ENCODE measurements around the gene C10orf71.

The C10orf71 gene

DNA sequence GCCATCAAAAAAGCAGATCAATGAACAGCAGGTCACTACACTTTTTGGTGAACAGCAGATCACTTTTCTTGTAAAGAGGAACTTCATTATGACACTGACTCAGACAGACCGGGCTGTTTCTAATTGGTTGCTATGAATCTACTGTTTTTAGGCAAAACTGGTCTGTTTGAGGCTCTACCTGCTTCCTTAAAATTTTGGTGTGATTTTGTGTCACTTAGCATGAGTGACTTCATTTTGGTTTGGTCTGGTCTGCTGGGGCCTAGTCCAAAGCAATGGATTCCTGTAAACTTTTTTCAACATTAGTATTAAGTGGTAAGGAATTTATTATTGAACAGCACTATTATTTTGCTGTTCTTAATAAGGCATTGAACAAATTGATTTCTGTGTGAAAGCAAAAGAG is 41.8 kb upstream of the C10orf71 start:
- no peak overlapping the region for H3K4me3 ChIP-seq (ENCODE audit: low read depth, low read length)
- DNase-seq (ENCODE audit: low read depth), result no peak
- TF ChIP-seq, protein P1, sequence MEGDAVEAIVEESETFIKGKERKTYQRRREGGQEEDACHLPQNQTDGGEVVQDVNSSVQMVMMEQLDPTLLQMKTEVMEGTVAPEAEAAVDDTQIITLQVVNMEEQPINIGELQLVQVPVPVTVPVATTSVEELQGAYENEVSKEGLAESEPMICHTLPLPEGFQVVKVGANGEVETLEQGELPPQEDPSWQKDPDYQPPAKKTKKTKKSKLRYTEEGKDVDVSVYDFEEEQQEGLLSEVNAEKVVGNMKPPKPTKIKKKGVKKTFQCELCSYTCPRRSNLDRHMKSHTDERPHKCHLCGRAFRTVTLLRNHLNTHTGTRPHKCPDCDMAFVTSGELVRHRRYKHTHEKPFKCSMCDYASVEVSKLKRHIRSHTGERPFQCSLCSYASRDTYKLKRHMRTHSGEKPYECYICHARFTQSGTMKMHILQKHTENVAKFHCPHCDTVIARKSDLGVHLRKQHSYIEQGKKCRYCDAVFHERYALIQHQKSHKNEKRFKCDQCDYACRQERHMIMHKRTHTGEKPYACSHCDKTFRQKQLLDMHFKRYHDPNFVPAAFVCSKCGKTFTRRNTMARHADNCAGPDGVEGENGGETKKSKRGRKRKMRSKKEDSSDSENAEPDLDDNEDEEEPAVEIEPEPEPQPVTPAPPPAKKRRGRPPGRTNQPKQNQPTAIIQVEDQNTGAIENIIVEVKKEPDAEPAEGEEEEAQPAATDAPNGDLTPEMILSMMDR (IDR thresholded peaks at IDR 0.05; ENCODE audit: low read depth, low read length, missing control alignments), result no peak

DNA sequence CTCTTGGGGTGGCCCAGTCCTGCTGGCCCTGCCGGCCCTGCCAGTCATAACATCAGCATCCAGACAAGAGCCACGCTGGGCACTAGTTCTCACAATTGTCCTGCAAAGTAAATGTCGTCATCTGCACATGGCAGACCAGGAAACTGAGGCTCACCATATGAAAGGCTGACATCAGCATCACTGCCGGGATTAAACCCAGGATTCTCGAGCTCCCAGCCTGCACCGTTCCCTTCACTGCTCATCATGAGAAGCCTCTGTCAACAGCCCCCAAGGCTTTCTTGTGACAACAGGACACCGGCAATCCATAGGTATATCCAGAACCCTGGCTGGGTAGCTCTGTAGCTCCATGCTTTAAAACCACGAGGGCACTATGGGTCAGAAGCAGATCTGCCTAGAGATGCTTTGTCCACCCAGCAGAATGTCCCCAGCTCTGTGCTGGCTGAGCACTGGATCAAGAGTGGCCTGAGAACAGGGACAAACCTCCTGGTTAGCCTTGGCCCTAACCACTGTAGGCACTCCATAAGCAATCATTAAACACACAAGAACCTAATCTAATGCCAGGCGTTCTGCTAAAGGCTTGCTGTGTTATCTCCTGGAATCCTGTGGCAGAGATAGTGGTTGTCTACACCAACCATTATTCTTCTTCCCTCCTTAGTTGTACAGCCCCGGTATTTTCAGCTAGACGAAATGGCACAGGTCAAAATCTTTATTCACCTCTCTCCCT is 41.2 kb upstream of the C10orf71 start:
- DNase-seq (ENCODE audit: low read depth), result no peak
- TF ChIP-seq, protein P1 (IDR thresholded peaks at IDR 0.05; ENCODE audit: low read depth, low read length, missing control alignments), result no peak
- no peak overlapping the region for H3K4me3 ChIP-seq (ENCODE audit: low read depth, low read length)

DNA sequence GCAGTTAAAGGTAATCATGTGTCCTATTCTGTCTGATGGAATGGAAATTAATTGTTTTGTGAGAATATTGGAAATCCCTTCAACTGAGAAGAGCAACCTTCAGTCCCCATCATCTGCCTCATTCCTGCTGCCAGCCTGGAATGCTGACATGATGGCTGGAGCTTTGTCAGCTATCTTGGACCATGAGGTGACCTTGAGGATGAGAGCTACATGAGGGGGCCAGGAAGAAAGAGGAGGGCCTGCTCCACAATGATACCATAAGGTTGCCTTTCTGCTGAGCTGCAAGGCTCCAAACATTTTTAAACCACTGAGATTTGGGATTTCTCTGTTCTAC is 40.7 kb upstream of the C10orf71 start:
- H3K4me3 ChIP-seq (ENCODE audit: low read depth, low read length), result no peak overlapping the region
- TF ChIP-seq, protein P1 (IDR thresholded peaks at IDR 0.05; ENCODE audit: low read depth, low read length, missing control alignments), result no peak
- DNase-seq (ENCODE audit: low read depth), result no peak

GRCh38 chr10:49260644-49261296 is 38.2 kb upstream of the C10orf71 start:
- no peak for DNase-seq (ENCODE audit: low read depth)
- TF ChIP-seq, protein P1 (IDR thresholded peaks at IDR 0.05; ENCODE audit: low read depth, low read length, missing control alignments), result no peak
- H3K4me3 ChIP-seq (ENCODE audit: low read depth, low read length), result no peak overlapping the region

DNA sequence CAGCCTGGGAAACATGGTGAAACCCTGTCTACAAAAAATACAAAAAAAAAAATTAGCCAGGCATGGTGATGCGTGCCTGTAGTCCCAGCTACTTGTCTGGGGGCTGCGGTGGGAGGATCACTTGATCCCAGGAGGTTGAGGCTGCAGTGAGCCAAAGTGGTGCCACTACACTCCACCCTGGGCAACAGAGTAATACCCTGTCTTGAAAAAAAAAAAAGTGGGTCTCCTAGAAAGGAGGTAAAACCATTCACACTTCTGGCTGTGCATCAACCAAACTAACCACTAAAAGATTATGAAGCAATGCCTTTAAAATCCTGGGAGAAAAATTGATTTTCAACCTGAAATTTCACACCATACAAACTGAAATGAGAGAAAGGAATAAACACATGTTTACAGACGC is 35.4 kb upstream of the C10orf71 start:
- no peak overlapping the region for H3K4me3 ChIP-seq (ENCODE audit: low read depth, low read length)
- TF ChIP-seq, protein P1 (IDR thresholded peaks at IDR 0.05; ENCODE audit: low read depth, low read length, missing control alignments), result no peak

GRCh38 chr10:49264177-49264677 is 34.7 kb upstream of the C10orf71 start:
- DNase-seq (ENCODE audit: low read depth), result no peak
- no peak overlapping the region for H3K4me3 ChIP-seq (ENCODE audit: low read depth, low read length)
- TF ChIP-seq, protein P1 (IDR thresholded peaks at IDR 0.05; ENCODE audit: low read depth, low read length, missing control alignments), result no peak

More for the DNA sequence above, 35.4 kb upstream of the C10orf71 start:
- DNase-seq (ENCODE audit: low read depth), result no peak
